NCI-H526 (cell line): Measurements from ENCODE around the gene GAP43.

ENCODE experiments used
- DNase-seq, 2 experiments: peaks; one replicate each; lab custom pipeline; 2025; lab: John Stamatoyannopoulos, UW

Gene GAP43

GRCh38 chr3:115623044-115623868 lies at the start of gene GAP43:
Gene GAP43, plus strand, starts transcription at chr3:115623510. Its CDS starts 180 bp downstream, at chr3:115623690.
- DNase-seq = peak; percentile 11 to 16

- no peak for DNase-seq
Measured at GRCh38 chr3:115576325-115576875, 46.9 kb upstream of the GAP43 start.

- no peak for DNase-seq
Measured at GRCh38 chr3:115577000-115577399, 46.3 kb upstream of the GAP43 start.

GRCh38 chr3:115578331-115578730 lies 45.0 kb upstream of the GAP43 start:
- DNase-seq = no peak

- no peak for DNase-seq
Measured at GRCh38 chr3:115580566-115580965, 42.7 kb upstream of the GAP43 start.

GRCh38 chr3:115581362-115582135 lies 41.8 kb upstream of the GAP43 start:
- no peak for DNase-seq

- no peak for DNase-seq
Measured at GRCh38 chr3:115588201-115589115, 34.9 kb upstream of the GAP43 start.

GRCh38 chr3:115590873-115591272 lies 32.4 kb upstream of the GAP43 start:
- DNase-seq = no peak

- no peak for DNase-seq
Measured at GRCh38 chr3:115595611-115596275, 27.6 kb upstream of the GAP43 start.

- no peak for DNase-seq
Measured at GRCh38 chr3:115598216-115598615, 25.1 kb upstream of the GAP43 start.

GRCh38 chr3:115602194-115602593 lies 21.1 kb upstream of the GAP43 start:
- DNase-seq = no peak

GRCh38 chr3:115611630-115612029 lies 11.7 kb upstream of the GAP43 start:
- no peak for DNase-seq

GRCh38 chr3:115615001-115615814 lies 8.1 kb upstream of the GAP43 start:
- DNase-seq = no peak

GRCh38 chr3:115616461-115616860 lies 6.8 kb upstream of the GAP43 start:
- DNase-seq = no peak

GRCh38 chr3:115617591-115617990 lies 5.7 kb upstream of the GAP43 start:
- no peak for DNase-seq

GRCh38 chr3:115624029-115624741 lies 875 bp downstream of the GAP43 start:
- DNase-seq = peak in 1 of 2 experiments; percentile 16

GRCh38 chr3:115624901-115625300 lies 1.6 kb downstream of the GAP43 start:
- DNase-seq = no peak

- no peak for DNase-seq
Measured at GRCh38 chr3:115626006-115626409, 2.7 kb downstream of the GAP43 start.

GRCh38 chr3:115626721-115627120 lies 3.4 kb downstream of the GAP43 start:
- DNase-seq = no peak
